Fibroblast of lung (primary cell): ENCODE data around the gene PMEPA1. TPM values are rescaled to one million over a fixed set of nuclear protein-coding genes. Genes with fewer than 3 reads are reported as not detected.

Experiments used
- DNase-seq, 2 donors: peaks; one replicate each; pipeline versions ENCODE4 v3.0.0 to v3.0.0-alpha.2; 2010; ENCODE audit warnings: low read depth in 2 of 2
- H2AFZ ChIP-seq: 2 replicates; pipeline ENCODE4 v1.5.1; 2012; ENCODE audit warnings: low read length, control low read depth, inconsistent platforms
- H3K27ac ChIP-seq: 2 replicates; pipeline ENCODE4 v1.5.1; 2011; ENCODE audit warnings: low read length, control low read depth; ENCODE audit not compliant: insufficient read depth
- H3K27me3 ChIP-seq: 2 replicates; pipeline ENCODE4 v1.5.1; 2011; ENCODE audit warnings: mild to moderate bottlenecking, low read length; ENCODE audit not compliant: control insufficient read depth, insufficient read depth
- H3K36me3 ChIP-seq: 2 replicates; pipeline ENCODE4 v1.5.1; 2011; ENCODE audit warnings: low read length; ENCODE audit not compliant: control insufficient read depth, insufficient read depth
- H3K4me1 ChIP-seq: 2 replicates; pipeline ENCODE4 v1.5.1; 2011; ENCODE audit warnings: low read length; ENCODE audit not compliant: control insufficient read depth, insufficient read depth; ENCODE audit errors: extremely low read depth
- H3K4me2 ChIP-seq: 2 replicates; pipeline ENCODE4 v1.5.1; 2011; ENCODE audit warnings: low read length, control low read depth; ENCODE audit not compliant: insufficient read depth; ENCODE audit errors: extremely low read depth
- H3K4me3 ChIP-seq, 4 experiments: fragments of 200-600 bp in 1 of 4; sonication (generic) in 1 of 4; replicated peaks in 1 of 4; 2 replicates each; pipeline ENCODE4 v1.5.1; 2011 to 2016; ENCODE audit warnings: low read length in 4 of 4, low read depth in 3 of 4, mild to moderate bottlenecking in 3 of 4, control low read depth in 2 of 4, inconsistent platforms in 1 of 4, mixed read lengths in 1 of 4; ENCODE audit not compliant: insufficient read depth in 1 of 4; ENCODE audit errors: control extremely low read depth in 1 of 4
- H3K79me2 ChIP-seq: 2 replicates; pipeline ENCODE4 v1.5.1; 2012; ENCODE audit warnings: mild to moderate bottlenecking, low read length, inconsistent platforms; ENCODE audit not compliant: control insufficient read depth, insufficient read depth
- H3K9ac ChIP-seq: 2 replicates; pipeline ENCODE4 v1.5.1; 2011; ENCODE audit warnings: mild to moderate bottlenecking, low read length, control low read depth; ENCODE audit not compliant: insufficient read depth
- H3K9me3 ChIP-seq: 2 replicates; pipeline ENCODE4 v1.5.1; 2012; ENCODE audit warnings: low read depth, low read length; ENCODE audit not compliant: control insufficient read depth, insufficient read depth
- H4K20me1 ChIP-seq: 2 replicates; pipeline ENCODE4 v1.5.1; 2011; ENCODE audit warnings: low read length; ENCODE audit not compliant: control insufficient read depth, insufficient read depth; ENCODE audit errors: extremely low read depth
- EZH2 ChIP-seq: IDR thresholded peaks from 2 replicates; pipeline ENCODE4 v1.5.1; 2012; ENCODE audit warnings: low read length, control low read depth, mild to moderate bottlenecking; ENCODE audit errors: missing control alignments
- polyA plus RNA-seq, 2 donors: library from polyadenylated mRNA; depleted of rRNA in 1 of 2; stranded (reverse) in 1 of 2; unstranded in 1 of 2; fragments of >200 nt; gene quantifications; 2 replicates each; pipeline ENCODE4 v1.2.1, GENCODE V29; 2011 to 2012; ENCODE audit warnings: missing spikeins in 1 of 2
- total RNA-seq: library from RNA; depleted of rRNA; stranded (reverse); fragments of >200 nt; gene quantifications from 2 replicates; pipeline ENCODE4 v1.2.1, GENCODE V29; 2014
- TF ChIP-seq, protein P1 (sequence below), 2 donors: IDR thresholded peaks in 1 of 2; conservative IDR thresholded peaks in 1 of 2; 1 replicate in 1 of 2; 2 replicates in 1 of 2; pipeline ENCODE4 v1.5.1; 2011 to 2012; ENCODE audit warnings: low read length in 2 of 2, control low read depth in 1 of 2, inconsistent platforms in 1 of 2, low read depth in 1 of 2, mild to moderate bottlenecking in 1 of 2

Gene PMEPA1
- total and polyA plus RNA-seq, 2 donors (not counting 1 experiment from before 2014, with no cell fraction given), result 0.19 to 0.33 TPM

DNA sequence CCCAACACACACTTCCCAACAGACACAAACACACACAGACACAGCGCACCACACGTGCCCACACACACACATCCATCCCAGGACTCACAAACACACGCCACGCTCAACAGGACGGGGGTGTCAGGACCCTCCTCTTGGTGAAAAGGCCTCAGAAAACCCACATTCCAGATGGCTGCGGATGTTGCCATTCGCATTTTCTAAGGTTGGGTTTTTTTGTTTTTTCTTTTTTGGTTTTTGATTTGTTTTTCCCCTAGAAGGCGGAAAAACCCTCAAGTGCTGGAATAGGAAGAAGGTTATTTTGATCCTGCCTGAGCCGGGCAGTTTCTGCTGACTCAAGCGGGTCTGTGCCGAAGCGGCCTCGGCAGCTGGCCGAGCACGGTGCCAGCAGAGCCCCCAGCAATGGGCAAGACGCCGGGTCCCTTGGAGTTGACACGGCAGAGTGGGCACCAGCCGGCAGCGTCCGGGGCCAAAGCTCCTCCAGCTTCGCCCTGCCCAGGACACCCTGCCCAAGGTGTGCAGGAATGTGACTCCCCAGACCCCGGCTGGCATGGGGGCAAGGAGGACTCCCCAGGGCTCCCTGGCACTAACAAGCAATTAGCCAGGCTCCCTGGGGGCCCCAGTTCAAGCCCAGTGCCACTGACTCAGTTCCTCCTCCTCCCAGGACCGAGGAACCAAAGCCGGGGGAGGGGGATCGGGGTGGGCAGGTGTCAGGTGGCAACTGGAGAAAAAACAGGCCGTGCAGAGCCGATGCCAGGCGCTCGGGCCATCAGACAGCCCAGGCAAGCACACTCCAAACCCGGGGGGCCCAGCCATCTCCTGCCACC is 48.7 kb downstream of the PMEPA1 start:
- no peaks in the 10 kb centered on the region for H3K9me3 ChIP-seq
- no peaks in the 10 kb centered on the region for H3K36me3 ChIP-seq
- TF ChIP-seq, protein P1, sequence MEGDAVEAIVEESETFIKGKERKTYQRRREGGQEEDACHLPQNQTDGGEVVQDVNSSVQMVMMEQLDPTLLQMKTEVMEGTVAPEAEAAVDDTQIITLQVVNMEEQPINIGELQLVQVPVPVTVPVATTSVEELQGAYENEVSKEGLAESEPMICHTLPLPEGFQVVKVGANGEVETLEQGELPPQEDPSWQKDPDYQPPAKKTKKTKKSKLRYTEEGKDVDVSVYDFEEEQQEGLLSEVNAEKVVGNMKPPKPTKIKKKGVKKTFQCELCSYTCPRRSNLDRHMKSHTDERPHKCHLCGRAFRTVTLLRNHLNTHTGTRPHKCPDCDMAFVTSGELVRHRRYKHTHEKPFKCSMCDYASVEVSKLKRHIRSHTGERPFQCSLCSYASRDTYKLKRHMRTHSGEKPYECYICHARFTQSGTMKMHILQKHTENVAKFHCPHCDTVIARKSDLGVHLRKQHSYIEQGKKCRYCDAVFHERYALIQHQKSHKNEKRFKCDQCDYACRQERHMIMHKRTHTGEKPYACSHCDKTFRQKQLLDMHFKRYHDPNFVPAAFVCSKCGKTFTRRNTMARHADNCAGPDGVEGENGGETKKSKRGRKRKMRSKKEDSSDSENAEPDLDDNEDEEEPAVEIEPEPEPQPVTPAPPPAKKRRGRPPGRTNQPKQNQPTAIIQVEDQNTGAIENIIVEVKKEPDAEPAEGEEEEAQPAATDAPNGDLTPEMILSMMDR (conservative IDR thresholded peaks at IDR 0.05 in 1 of 2, IDR thresholded peaks at IDR 0.05 in 1 of 2; ENCODE audit: low read depth in 1 of 2, low read length in 2 of 2), result no peak
- TF ChIP-seq EZH2, result no peak
- no peak overlapping the region for H3K27ac ChIP-seq
- no peak for DNase-seq
- H3K4me1 ChIP-seq, result no peaks in the 10 kb centered on the region
- H2AFZ ChIP-seq, result no peak overlapping the region
- no peak overlapping the region for H3K9ac ChIP-seq
- no peaks in the 10 kb centered on the region for H4K20me1 ChIP-seq
- no peak overlapping the region for H3K4me3 ChIP-seq
- no peaks in the 10 kb centered on the region for H3K27me3 ChIP-seq
- no peaks in the 10 kb centered on the region for H3K79me2 ChIP-seq
- no peak overlapping the region for H3K4me2 ChIP-seq

DNA sequence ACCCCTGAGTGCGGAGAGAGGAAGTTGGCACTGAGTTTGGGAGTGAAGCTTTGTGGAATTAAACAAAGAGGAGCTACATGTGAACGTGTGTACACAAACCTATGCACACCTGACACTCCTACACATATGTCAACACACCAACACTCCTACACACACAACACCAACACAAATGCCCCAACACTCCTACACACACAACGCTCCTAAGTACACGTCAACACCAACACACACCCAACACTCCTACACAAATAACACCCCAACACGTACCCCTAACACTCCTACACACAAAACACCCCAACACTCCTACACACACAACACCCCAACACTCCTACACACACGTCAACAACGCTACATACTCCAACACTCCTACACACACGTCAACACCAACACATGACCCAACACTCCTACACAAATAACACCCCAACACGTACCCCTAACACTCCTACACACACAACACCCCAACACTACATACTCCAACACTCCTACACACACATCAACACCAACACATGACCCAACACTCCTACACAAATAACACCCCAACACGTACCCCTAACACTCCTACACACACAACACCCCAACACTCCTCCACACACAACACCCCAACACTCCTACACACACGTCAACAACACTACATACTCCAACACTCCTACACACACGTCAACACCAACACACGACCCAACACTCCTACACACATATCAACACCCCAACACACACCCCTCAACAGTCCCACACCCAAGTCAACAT is 49.5 kb downstream of the PMEPA1 start:
- Histone ChIP-seq H3K27ac (no peak overlapping the region), H4K20me1 (no peaks in the 10 kb centered on the region), H3K4me3 (no peak overlapping the region), H3K27me3 (no peaks in the 10 kb centered on the region), H3K4me1 (no peaks in the 10 kb centered on the region), H3K9ac (no peak overlapping the region), H3K79me2 (no peaks in the 10 kb centered on the region), H3K9me3 (no peaks in the 10 kb centered on the region), H2AFZ (no peak overlapping the region), H3K36me3 (no peaks in the 10 kb centered on the region), H3K4me2 (no peak overlapping the region)
- TF ChIP-seq, protein P1 (conservative IDR thresholded peaks at IDR 0.05 in 1 of 2, IDR thresholded peaks at IDR 0.05 in 1 of 2; ENCODE audit: low read depth in 1 of 2, low read length in 2 of 2), result no peak
- no peak for TF ChIP-seq EZH2
- no peak for DNase-seq

DNA sequence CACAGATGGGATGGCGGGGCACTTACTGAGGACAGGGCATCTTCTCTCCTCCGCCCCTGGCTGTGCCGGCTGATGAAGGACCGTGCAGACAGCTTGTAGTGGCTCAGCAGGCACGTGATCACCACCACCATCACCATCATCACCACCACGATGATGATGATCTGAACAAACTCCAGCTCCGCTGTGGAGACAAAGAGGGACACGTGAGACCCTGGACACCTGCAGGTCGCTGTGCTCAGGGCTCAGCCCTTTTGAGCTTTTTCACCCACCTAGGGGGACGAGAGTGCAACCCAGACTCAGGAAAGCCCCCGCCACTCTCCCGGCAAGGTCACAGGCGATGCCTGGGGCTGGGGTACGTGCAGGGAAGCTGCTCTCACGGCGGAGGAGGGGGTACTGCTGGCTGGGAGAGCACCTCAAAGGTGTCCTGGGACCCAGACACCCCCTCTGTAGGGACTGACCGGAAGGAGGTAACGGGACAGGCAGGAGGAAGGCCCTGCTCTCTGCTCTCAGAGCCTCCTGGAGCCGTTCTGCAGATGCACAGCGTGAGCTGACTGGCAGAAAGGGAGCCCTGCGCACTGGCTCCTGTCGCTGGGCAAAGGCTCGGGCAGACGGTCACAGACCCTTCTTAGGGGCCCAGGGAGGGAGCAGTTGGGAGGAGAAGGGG is 50.2 kb downstream of the PMEPA1 start:
- H4K20me1 ChIP-seq, result no peaks in the 10 kb centered on the region
- H3K4me1 ChIP-seq, result no peaks in the 10 kb centered on the region
- no peaks in the 10 kb centered on the region for H3K79me2 ChIP-seq
- no peaks in the 10 kb centered on the region for H3K27me3 ChIP-seq
- no peak overlapping the region for H3K27ac ChIP-seq
- no peak overlapping the region for H3K9ac ChIP-seq
- no peak for DNase-seq
- H3K36me3 ChIP-seq, result no peaks in the 10 kb centered on the region
- no peak overlapping the region for H3K4me3 ChIP-seq
- no peak overlapping the region for H2AFZ ChIP-seq
- no peaks in the 10 kb centered on the region for H3K9me3 ChIP-seq
- TF ChIP-seq EZH2, result no peak
- TF ChIP-seq, protein P1 (conservative IDR thresholded peaks at IDR 0.05 in 1 of 2, IDR thresholded peaks at IDR 0.05 in 1 of 2; ENCODE audit: low read depth in 1 of 2, low read length in 2 of 2), result no peak
- H3K4me2 ChIP-seq, result no peak overlapping the region
